Trophoblast cell (in vitro differentiated cells and primary cell): ENCODE data around the gene ZFYVE26.

ENCODE experiments used
- DNase-seq, 2 donors: peaks; one replicate each; pipeline ENCODE4 v3.0.0-alpha.2; 2016
- H2AFZ ChIP-seq: 2 replicates; pipeline ENCODE4 v1.6.1; 2013; ENCODE audit warnings: low read length, moderate library complexity, mild to moderate bottlenecking; ENCODE audit not compliant: insufficient read depth, poor library complexity
- H2AK5ac ChIP-seq: 2 replicates; pipeline ENCODE4 v1.6.1; 2013; ENCODE audit warnings: mild to moderate bottlenecking, low read length
- H2BK120ac ChIP-seq: 2 replicates; pipeline ENCODE4 v1.6.1; 2013; ENCODE audit warnings: low read length, mild to moderate bottlenecking, moderate library complexity; ENCODE audit not compliant: insufficient read depth, poor library complexity
- H2BK12ac ChIP-seq: 2 replicates; pipeline ENCODE4 v1.6.1; 2013; ENCODE audit warnings: mild to moderate bottlenecking, low read length, moderate library complexity
- H2BK5ac ChIP-seq: 2 replicates; pipeline ENCODE4 v1.6.1; 2013; ENCODE audit warnings: low read length, low read depth, moderate library complexity, mild to moderate bottlenecking; ENCODE audit not compliant: poor library complexity
- H3K14ac ChIP-seq: 2 replicates; pipeline ENCODE4 v1.6.1; 2013; ENCODE audit warnings: mild to moderate bottlenecking, low read length
- H3K18ac ChIP-seq: 2 replicates; pipeline ENCODE4 v1.6.1; 2013; ENCODE audit warnings: mild to moderate bottlenecking, low read length
- H3K23ac ChIP-seq: 2 replicates; pipeline ENCODE4 v1.6.1; 2013; ENCODE audit warnings: low read length
- H3K27ac ChIP-seq: 2 replicates; pipeline ENCODE4 v1.5.1; 2013; ENCODE audit warnings: low read depth, mild to moderate bottlenecking, inconsistent platforms, low read length, moderate library complexity
- H3K27me3 ChIP-seq: 2 replicates; pipeline ENCODE4 v1.6.1; 2013; ENCODE audit warnings: inconsistent platforms, mild to moderate bottlenecking, low read length, moderate library complexity; ENCODE audit not compliant: insufficient read depth
- H3K36me3 ChIP-seq, 2 experiments: 1 replicate in 1 of 2; 2 replicates in 1 of 2; pipeline ENCODE4 v1.6.1; 2013; ENCODE audit warnings: low read length in 2 of 2, mild to moderate bottlenecking in 2 of 2, moderate library complexity in 1 of 2; ENCODE audit not compliant: insufficient read depth in 2 of 2, control insufficient read depth in 1 of 2
- H3K4ac ChIP-seq: 2 replicates; pipeline ENCODE4 v1.6.1; 2013; ENCODE audit warnings: low read depth, mild to moderate bottlenecking, low read length, moderate library complexity
- H3K4me1 ChIP-seq, 2 experiments: 1 replicate in 1 of 2; 2 replicates in 1 of 2; pipeline ENCODE4 v1.6.1; 2013; ENCODE audit warnings: low read length in 2 of 2, mild to moderate bottlenecking in 2 of 2, moderate library complexity in 1 of 2; ENCODE audit not compliant: insufficient read depth in 2 of 2, control insufficient read depth in 1 of 2
- H3K4me2 ChIP-seq: 2 replicates; pipeline ENCODE4 v1.6.1; 2013; ENCODE audit warnings: inconsistent platforms, mild to moderate bottlenecking, low read length, moderate library complexity
- H3K4me3 ChIP-seq: 2 replicates; pipeline ENCODE4 v1.5.1; 2013; ENCODE audit warnings: mild to moderate bottlenecking, low read depth, low read length, inconsistent platforms
- H3K79me1 ChIP-seq: one replicate; pipeline ENCODE4 v1.6.1; 2013; ENCODE audit warnings: low read length
- H3K79me2 ChIP-seq: 2 replicates; pipeline ENCODE4 v1.6.1; 2013; ENCODE audit warnings: low read length, mild to moderate bottlenecking; ENCODE audit not compliant: control insufficient read depth, insufficient read depth, poor library complexity
- H3K9ac ChIP-seq: 2 replicates; pipeline ENCODE4 v1.6.1; 2013; ENCODE audit warnings: mild to moderate bottlenecking, low read length
- H3K9me3 ChIP-seq: 2 replicates; pipeline ENCODE4 v1.6.1; 2013; ENCODE audit warnings: low read depth, mild to moderate bottlenecking, control low read depth, inconsistent platforms, low read length; ENCODE audit not compliant: insufficient read depth
- H4K12ac ChIP-seq: 2 replicates; pipeline ENCODE4 v1.6.1; 2013; ENCODE audit warnings: low read depth, mild to moderate bottlenecking, low read length, moderate library complexity
- H4K8ac ChIP-seq: 2 replicates; pipeline ENCODE4 v1.6.1; 2013; ENCODE audit warnings: low read depth, mild to moderate bottlenecking, low read length, moderate library complexity
- H4K91ac ChIP-seq: one replicate; pipeline ENCODE4 v1.6.1; 2013; ENCODE audit warnings: low read depth, mild to moderate bottlenecking, low read length, moderate library complexity
- WGBS: extraction: QIAGEN DNeasy Blood & Tissue Kit; methylation state at CpG from one replicate; pipeline ENCODE4 v1.1.7; 2013; ENCODE audit warnings: missing lambda C conversion rate; ENCODE audit not compliant: insufficient read length, insufficient coverage; ENCODE audit errors: extremely low coverage; 5-methylcytosine and 5-hydroxymethylcytosine counted together

The ZFYVE26 gene

GRCh38 chr14:67762051-67762450, 54.3 kb downstream of the ZFYVE26 start:
- Histone ChIP-seq H3K27ac (no peak overlapping the region), H4K8ac (no peak overlapping the region), H3K23ac (no peak overlapping the region), H2BK120ac (no peak overlapping the region), H3K18ac (no peak overlapping the region), H2AFZ (no peak overlapping the region), H3K79me2 (no peaks in the 10 kb centered on the region), H3K4ac (no peak overlapping the region), H4K12ac (no peak overlapping the region), H3K4me3 (no peak overlapping the region), H3K4me2 (no peak overlapping the region), H3K9me3 (peaks cover 2% of the 10 kb centered on the region), H2AK5ac (no peak overlapping the region), H3K27me3 (no peaks in the 10 kb centered on the region), H2BK12ac (no peak overlapping the region), H3K14ac (no peak overlapping the region), H3K79me1 (no peaks in the 10 kb centered on the region), H3K9ac (no peak overlapping the region), H3K4me1 (peaks cover 4% of the 10 kb centered on the region in 2 experiments), H4K91ac (no peak overlapping the region), H2BK5ac (no peak overlapping the region), H3K36me3 (peaks cover 24 to 38% of the 10 kb centered on the region in 2 experiments)
- no peak for DNase-seq
- no CpG with 5 or more reads among the region's 5 CpGs for WGBS

GRCh38 chr14:67759916-67760315, 56.5 kb downstream of the ZFYVE26 start:
- no peak overlapping the region for H3K4me3 ChIP-seq
- no peak overlapping the region for H3K4ac ChIP-seq
- H3K27me3 ChIP-seq: no peaks in the 10 kb centered on the region
- H2BK120ac ChIP-seq: no peak overlapping the region
- no peak overlapping the region for H3K4me2 ChIP-seq
- H3K36me3 ChIP-seq: peaks cover 23 to 35% of the 10 kb centered on the region in 2 experiments
- H2AFZ ChIP-seq: no peak overlapping the region
- H3K79me1 ChIP-seq: no peaks in the 10 kb centered on the region
- H4K12ac ChIP-seq: no peak overlapping the region
- no peak for DNase-seq
- H3K4me1 ChIP-seq: no peaks in the 10 kb centered on the region
- H4K8ac ChIP-seq: no peak overlapping the region
- WGBS: no CpG with 5 or more reads among the region's 2 CpGs
- H3K27ac ChIP-seq: no peak overlapping the region
- peaks cover 2% of the 10 kb centered on the region for H3K9me3 ChIP-seq
- no peak overlapping the region for H2BK5ac ChIP-seq
- H2BK12ac ChIP-seq: no peak overlapping the region
- H3K79me2 ChIP-seq: no peaks in the 10 kb centered on the region
- no peak overlapping the region for H2AK5ac ChIP-seq
- no peak overlapping the region for H4K91ac ChIP-seq
- no peak overlapping the region for H3K23ac ChIP-seq
- no peak overlapping the region for H3K9ac ChIP-seq
- no peak overlapping the region for H3K14ac ChIP-seq
- no peak overlapping the region for H3K18ac ChIP-seq

- Histone ChIP-seq H2BK120ac (no peak overlapping the region), H3K4me2 (no peak overlapping the region), H3K4me1 (no peaks in the 10 kb centered on the region), H2BK5ac (no peak overlapping the region), H4K91ac (no peak overlapping the region), H4K12ac (no peak overlapping the region), H3K36me3 (peaks cover 25 to 47% of the 10 kb centered on the region in 2 experiments), H3K27me3 (no peaks in the 10 kb centered on the region), H3K18ac (no peak overlapping the region), H2AFZ (no peak overlapping the region), H3K79me1 (no peaks in the 10 kb centered on the region), H3K4me3 (no peak overlapping the region), H2BK12ac (no peak overlapping the region), H4K8ac (no peak overlapping the region), H2AK5ac (no peak overlapping the region), H3K9me3 (peaks cover 2% of the 10 kb centered on the region), H3K23ac (no peak overlapping the region), H3K79me2 (no peaks in the 10 kb centered on the region), H3K27ac (no peak overlapping the region), H3K4ac (no peak overlapping the region), H3K9ac (no peak overlapping the region), H3K14ac (no peak overlapping the region)
- DNase-seq: no peak
- WGBS: no CpG with 5 or more reads among the region's 3 CpGs
Measured at GRCh38 chr14:67757175-67757574, 59.2 kb downstream of the ZFYVE26 start.

- Histone ChIP-seq H2BK120ac (no peak overlapping the region), H3K4me1 (no peaks in the 10 kb centered on the region), H3K23ac (no peak overlapping the region), H3K36me3 (peaks cover 23 to 50% of the 10 kb centered on the region in 2 experiments), H2AK5ac (no peak overlapping the region), H3K9me3 (peaks cover 2% of the 10 kb centered on the region), H3K79me1 (no peaks in the 10 kb centered on the region), H3K4ac (no peak overlapping the region), H4K12ac (no peak overlapping the region), H3K9ac (no peak overlapping the region), H3K27ac (no peak overlapping the region), H4K91ac (no peak overlapping the region), H3K4me3 (no peak overlapping the region), H3K14ac (no peak overlapping the region), H3K4me2 (no peak overlapping the region), H3K27me3 (no peaks in the 10 kb centered on the region), H2AFZ (no peak overlapping the region), H2BK12ac (no peak overlapping the region), H3K79me2 (no peaks in the 10 kb centered on the region), H3K18ac (no peak overlapping the region), H4K8ac (no peak overlapping the region), H2BK5ac (no peak overlapping the region)
- DNase-seq: no peak
- no CpG with 5 or more reads among the region's 1 CpG for WGBS
Measured at GRCh38 chr14:67756496-67756895, 59.9 kb downstream of the ZFYVE26 start.
